Nephron progenitor cell (in vitro differentiated cells): ENCODE data around the gene RNF34.
A peak's percentile ranks its signal among the peaks of the same experiment; 100 is the strongest.

Source experiments
- DNase-seq: peaks from one replicate; pipeline ENCODE4 v3.0.0; 2021
- H3K27ac Mint-ChIP-seq: 2 replicates; pipeline ENCODE4 v1.8.0; 2021; ENCODE audit warnings: mild to moderate bottlenecking, moderate library complexity, mixed read lengths
- H3K27me3 Mint-ChIP-seq: 2 replicates; pipeline ENCODE4 v1.8.0; 2021; ENCODE audit warnings: mild to moderate bottlenecking, low read depth, mixed read lengths; ENCODE audit not compliant: poor library complexity
- H3K36me3 Mint-ChIP-seq: 2 replicates; pipeline ENCODE4 v1.8.0; 2021; ENCODE audit warnings: low read depth, mixed read lengths
- H3K4me1 Mint-ChIP-seq: 2 replicates; pipeline ENCODE4 v1.8.0; 2021; ENCODE audit warnings: mixed read lengths
- H3K4me3 Mint-ChIP-seq: 2 replicates; pipeline ENCODE4 v1.8.0; 2021; ENCODE audit warnings: mild to moderate bottlenecking, moderate library complexity, mixed read lengths
- H3K9me3 Mint-ChIP-seq: 2 replicates; pipeline ENCODE4 v1.8.0; 2021; ENCODE audit warnings: mild to moderate bottlenecking, moderate library complexity, mixed read lengths
- CTCF ChIP-seq: fragments of 200-600 bp; sonication (generic); IDR thresholded peaks from 2 replicates; pipeline ENCODE4 v1.5.0; 2021; ENCODE audit warnings: antibody characterized with exemption

Gene RNF34

GRCh38 chr12:121420109-121420508, 20.2 kb downstream of the RNF34 start:
- peak overlapping the region; percentile 29 for H3K27ac Mint-ChIP-seq
- H3K4me3 Mint-ChIP-seq: no peak overlapping the region
- no peak for TF ChIP-seq CTCF
- DNase-seq: no peak
- peaks cover 10% of the 10 kb centered on the region for H3K4me1 Mint-ChIP-seq
- no peaks in the 10 kb centered on the region for H3K9me3 Mint-ChIP-seq
- peaks cover 73% of the 10 kb centered on the region for H3K36me3 Mint-ChIP-seq
- H3K27me3 Mint-ChIP-seq: no peaks in the 10 kb centered on the region

DNA sequence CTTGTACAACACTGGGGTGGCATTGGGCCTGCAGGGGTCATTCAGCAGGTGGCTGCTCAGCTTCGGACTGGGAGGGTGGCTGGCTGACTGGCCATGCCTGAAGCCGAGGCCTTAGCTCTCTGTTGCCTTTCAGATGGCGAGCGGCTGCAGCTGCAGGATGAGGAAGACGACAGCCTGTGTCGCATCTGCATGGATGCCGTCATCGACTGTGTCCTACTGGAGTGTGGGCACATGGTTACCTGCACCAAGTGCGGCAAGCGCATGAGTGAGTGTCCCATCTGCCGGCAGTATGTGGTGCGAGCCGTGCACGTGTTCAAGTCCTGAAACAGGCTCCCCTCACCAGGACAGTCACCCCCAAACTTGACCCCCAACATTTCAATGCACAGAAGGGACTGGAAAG, 23.3 kb downstream of the RNF34 start:
- Mint-ChIP-seq H3K36me3 (peaks cover 80% of the 10 kb centered on the region), H3K4me1 (no peaks in the 10 kb centered on the region), H3K9me3 (no peaks in the 10 kb centered on the region), H3K27me3 (no peaks in the 10 kb centered on the region), H3K27ac (peak overlapping the region; percentile 78), H3K4me3 (no peak overlapping the region)
- no peak for DNase-seq
- no peak for TF ChIP-seq CTCF

DNA sequence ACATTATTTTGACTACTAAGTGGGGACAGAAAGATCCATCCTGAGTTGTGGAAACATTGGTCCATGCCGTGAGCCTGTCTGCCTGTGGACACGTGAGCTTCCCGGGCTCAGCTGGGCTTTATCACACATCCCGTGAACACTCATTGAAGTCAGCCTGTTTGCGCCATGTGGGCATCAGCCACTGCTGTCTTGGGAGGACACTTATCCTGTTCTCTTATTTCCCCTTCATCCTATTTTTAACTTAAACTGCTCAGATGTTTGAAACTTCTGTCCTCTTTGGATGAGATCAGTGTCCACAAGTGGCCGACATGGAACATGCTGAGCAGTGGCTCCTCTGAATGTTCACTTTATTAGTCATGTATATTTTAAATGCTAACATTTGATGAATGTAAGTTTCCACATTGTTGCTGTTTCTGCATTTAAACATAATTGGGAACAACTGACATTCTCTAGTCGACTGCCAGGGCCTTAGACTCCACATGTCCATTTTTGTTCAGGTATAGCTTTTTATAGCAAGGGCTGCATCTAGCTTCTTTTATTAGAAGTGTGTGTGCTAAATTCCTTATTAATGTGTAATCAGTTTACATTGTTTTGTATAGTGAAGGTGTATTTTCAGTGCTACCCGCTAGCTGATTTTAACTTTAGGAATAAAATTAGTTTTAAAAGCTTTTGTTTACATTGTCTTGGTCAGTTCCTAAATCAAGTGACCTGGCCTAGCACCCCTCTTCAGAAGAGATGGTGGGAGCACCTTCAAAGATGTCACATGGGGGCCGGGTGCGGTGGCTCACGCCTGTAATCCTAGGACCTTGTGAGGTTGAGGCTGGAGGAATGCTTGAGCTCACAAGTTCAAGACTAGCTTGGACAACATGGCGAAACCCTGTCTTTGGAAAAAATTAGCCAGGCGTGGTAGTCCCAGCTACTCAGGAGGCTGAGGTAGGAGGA, 24.0 kb downstream of the RNF34 start:
- no peak for TF ChIP-seq CTCF
- Mint-ChIP-seq H3K36me3 (peaks cover 87% of the 10 kb centered on the region), H3K4me1 (no peaks in the 10 kb centered on the region), H3K27ac (peak overlapping the region; percentile 78), H3K4me3 (no peak overlapping the region), H3K9me3 (no peaks in the 10 kb centered on the region), H3K27me3 (no peaks in the 10 kb centered on the region)
- no peak for DNase-seq

- no peak for TF ChIP-seq CTCF
- Mint-ChIP-seq H3K9me3 (no peaks in the 10 kb centered on the region), H3K27me3 (no peaks in the 10 kb centered on the region), H3K4me1 (no peaks in the 10 kb centered on the region), H3K36me3 (peaks cover 93% of the 10 kb centered on the region), H3K27ac (no peak overlapping the region), H3K4me3 (no peak overlapping the region)
- no peak for DNase-seq
These were observed 24.7 kb downstream of the RNF34 start for GRCh38 chr12:121424624-121424975.

DNA sequence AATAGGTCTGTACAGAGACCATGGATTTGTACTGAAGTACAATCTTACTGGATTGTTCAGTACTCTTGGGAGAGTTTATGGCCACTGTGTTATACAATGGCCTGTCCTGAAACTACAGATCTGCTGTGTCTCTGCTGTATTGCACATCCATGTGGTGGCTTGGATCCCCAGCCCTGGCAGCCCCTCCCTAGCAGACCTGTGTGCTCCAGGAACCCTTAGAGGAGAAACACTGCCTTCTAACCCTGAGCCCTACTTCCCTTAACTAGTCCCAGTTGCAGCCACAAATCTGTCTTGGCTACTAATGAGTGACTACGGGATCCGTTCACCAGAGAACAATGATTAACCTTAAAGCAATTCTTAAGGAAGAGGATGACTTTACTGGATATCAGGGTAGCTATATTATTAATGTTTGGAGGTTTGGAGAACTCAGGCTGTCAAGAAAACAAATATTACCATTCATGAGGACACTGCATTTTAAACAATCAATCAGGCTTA, 27.7 kb downstream of the RNF34 start:
- Mint-ChIP-seq H3K36me3 (peaks cover 96% of the 10 kb centered on the region), H3K4me1 (no peaks in the 10 kb centered on the region), H3K27me3 (no peaks in the 10 kb centered on the region), H3K4me3 (no peak overlapping the region), H3K9me3 (no peaks in the 10 kb centered on the region), H3K27ac (peak overlapping the region; percentile 86)
- no peak for TF ChIP-seq CTCF
- DNase-seq: no peak

DNA sequence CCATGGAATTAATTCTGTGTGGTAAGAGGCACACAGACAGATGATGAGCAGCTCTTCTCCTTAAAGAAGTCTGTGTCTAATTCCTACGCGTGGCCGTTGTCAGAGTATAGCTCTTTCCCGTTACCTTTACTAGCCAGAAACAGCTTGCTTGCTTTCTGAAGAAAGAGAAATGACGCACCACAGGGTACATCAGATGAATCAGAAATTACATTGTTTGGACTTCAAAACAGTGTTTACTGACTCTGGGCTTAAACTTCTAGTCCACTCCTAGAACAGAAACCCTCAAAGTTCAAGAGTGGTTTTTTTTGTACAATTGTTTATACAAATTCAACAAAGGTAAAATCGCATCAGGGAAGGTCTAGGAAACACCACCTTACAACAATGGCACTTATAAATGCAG, 29.0 kb downstream of the RNF34 start:
- Mint-ChIP-seq H3K9me3 (no peaks in the 10 kb centered on the region), H3K4me1 (no peaks in the 10 kb centered on the region), H3K36me3 (peaks cover 98% of the 10 kb centered on the region), H3K4me3 (no peak overlapping the region), H3K27ac (peak overlapping the region; percentile 72), H3K27me3 (no peaks in the 10 kb centered on the region)
- no peak for DNase-seq
- no peak for TF ChIP-seq CTCF
